Activated T-cell treated with anti-CD3 and anti-CD28 coated beads for 48 hours (primary cell): ENCODE results near the gene DPYSL5.

Experiments
- DNase-seq: peaks from one replicate; pipeline ENCODE4 v3.0.0-alpha.2; 2020; ENCODE audit warnings: low read depth

DPYSL5 gene

DNA sequence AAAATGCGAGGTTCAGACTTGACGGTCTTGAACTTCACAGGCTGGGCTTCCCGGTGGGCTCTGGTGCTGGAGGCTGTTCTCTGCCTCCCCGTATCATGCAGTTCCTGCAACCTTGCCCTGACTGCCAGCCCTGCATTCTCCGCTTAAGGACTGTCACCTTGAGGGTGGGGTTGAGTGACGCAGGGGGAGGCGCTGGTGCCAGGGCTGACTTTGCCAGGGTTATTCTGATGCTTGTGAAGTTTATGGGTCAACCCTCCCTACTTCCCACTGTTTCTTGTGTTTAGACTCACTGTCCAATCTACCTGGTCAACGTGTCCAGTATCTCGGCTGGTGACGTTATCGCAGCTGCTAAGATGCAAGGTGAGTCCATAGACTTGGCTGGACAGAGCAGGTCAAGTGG is 85.0 kb downstream of the DPYSL5 start:
- no peak for DNase-seq

GRCh38 chr2:26933431-26934334 is 85.8 kb downstream of the DPYSL5 start:
- no peak for DNase-seq

DNA sequence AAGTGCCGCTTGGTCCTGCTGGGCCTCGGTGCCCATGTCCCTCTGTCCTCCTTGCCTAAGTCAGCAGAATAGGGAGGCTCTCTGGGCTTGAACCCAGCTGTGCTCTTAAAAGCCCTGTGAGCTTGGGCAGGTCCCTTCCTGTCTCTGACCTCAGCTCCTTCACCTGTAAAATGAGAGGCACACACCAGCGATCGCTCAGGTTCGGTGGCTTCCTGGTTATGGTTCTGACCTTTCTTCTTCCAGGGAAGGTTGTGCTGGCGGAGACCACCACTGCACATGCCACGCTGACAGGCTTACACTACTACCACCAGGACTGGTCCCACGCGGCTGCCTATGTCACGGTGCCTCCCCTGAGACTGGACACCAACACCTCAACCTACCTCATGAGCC is 86.4 kb downstream of the DPYSL5 start:
- DNase-seq: no peak

GRCh38 chr2:26934985-26935384 is 87.1 kb downstream of the DPYSL5 start:
- no peak for DNase-seq

GRCh38 chr2:26936855-26937254 is 88.9 kb downstream of the DPYSL5 start:
- no peak for DNase-seq

- no peak for DNase-seq
Observed at GRCh38 chr2:26938399-26939118, 90.6 kb downstream of the DPYSL5 start.

DNA sequence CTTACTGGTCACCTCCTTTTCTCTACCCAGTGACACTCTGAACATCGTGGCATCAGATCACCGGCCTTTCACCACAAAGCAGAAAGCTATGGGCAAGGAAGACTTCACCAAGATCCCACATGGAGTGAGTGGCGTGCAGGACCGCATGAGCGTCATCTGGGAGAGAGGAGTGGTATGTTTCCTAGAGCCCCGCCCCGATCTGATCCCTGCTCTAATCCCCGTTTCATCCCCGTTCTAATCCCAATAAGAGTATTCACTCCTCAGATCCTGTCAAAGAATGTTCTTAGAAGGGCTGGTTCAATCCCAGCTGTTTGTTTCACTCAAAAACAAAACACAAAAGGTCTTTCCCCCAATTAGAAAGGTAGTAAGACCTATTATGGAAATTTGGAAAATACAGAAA is 92.1 kb downstream of the DPYSL5 start:
- no peak for DNase-seq

GRCh38 chr2:26941486-26941885 is 93.6 kb downstream of the DPYSL5 start:
- no peak for DNase-seq

GRCh38 chr2:26942543-26943295 is 94.8 kb downstream of the DPYSL5 start:
- peak; percentile 54 for DNase-seq

- no peak for DNase-seq
Observed at GRCh38 chr2:26945991-26946750, 98.2 kb downstream of the DPYSL5 start.

DNA sequence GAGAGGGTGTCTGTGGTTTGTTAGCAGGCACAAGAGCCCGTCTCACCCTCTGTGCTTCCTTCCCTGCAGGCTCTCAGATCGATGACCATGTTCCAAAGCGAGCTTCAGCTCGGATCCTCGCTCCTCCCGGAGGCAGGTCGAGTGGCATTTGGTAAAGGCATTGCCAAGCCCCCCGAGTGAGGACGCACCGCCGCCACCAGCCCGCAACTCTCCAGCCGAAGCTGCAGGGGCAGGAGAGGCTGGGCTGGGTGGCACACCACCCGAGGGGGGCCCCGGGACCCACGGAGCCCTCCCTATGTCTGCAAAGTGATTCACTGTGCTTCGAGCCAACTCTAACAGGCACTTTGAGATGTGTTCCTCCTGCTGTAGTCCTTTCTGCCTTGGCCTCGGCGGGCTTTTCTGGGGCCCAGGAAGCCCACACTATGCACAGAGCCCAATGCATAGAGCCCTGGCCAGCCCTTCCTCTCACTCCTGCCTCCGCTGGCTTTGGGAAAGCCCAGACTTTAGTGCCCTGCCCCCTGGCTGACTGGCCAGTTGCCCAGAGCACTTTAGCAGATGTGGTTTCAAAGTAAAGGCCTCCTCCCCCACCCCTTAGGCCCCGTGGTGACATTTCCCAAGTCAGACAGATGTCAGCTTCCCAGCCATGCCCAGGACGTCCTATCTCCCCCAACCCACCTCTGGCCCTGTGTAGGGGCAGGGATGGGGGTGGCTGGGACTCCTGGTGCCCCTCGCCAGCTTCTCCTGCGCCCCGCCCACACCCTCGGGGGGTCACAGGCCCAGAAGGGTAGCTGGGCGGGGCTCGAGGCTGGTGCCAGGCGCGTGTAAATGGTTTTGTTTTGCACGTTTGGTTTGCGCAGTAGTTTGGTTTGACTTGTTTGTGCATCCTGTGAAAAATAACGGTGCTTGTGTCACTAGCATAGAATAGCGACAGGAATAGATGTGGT is 99.2 kb downstream of the DPYSL5 start:
- no peak for DNase-seq

DNA sequence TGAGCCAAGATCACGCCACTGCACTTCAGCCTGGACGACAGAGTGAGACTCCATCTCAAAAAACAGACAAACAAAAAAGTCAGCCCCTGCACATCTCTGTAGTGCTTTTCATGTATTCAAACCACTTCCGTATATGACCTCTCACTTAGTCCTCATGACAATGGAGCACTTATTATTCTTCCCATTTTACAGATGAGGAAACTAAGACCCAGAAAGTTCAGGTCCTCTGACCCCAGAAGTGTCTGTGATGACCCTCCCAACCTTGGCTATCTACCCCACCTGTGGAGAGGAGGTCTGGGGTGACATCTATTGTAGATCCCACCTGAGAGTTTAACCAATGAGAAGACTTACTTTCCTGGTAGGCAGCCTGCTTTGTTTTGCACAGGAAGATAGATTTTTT is 100.9 kb downstream of the DPYSL5 start:
- no peak for DNase-seq

DNA sequence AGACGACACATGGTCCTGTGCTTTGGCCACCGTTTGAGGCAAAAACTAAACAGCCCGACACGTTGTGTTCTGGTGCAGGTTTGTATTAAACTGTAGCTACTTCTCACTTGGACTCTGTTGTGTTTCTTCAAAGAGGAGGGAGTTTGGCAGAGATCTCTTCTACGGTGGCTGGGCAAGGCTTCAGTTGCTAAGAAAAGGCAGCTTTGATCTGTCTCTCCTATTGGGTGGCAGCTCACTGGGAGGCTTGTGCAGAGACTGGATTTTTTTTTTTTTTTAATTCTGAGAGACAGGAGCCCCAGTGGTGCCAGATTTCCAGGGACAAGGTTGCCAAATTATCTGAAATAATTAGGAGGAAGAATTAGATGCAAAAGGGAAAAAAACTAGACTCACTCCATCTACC is 102.3 kb downstream of the DPYSL5 start:
- DNase-seq: no peak

GRCh38 chr2:26951236-26951635 is 103.3 kb downstream of the DPYSL5 start:
- no peak for DNase-seq

DNA sequence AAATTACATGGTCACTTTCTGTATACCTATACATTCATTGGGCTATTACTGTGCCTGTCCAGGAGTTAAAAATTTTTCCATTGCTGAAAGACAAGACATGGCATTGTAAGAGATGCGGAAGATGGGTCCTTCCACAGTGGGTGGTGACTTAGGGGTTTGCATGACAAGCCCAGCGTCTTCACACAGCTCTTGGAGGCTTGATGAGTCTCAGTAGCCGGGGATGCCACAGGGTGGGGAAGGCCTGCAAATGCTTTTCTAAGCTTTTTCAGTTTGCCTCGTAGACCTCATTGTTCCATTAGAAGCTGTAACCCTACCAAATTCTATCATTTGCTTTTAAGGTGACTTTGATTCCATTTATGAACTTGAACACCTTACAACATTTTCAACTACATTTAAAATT is 104.4 kb downstream of the DPYSL5 start:
- DNase-seq: no peak

DNA sequence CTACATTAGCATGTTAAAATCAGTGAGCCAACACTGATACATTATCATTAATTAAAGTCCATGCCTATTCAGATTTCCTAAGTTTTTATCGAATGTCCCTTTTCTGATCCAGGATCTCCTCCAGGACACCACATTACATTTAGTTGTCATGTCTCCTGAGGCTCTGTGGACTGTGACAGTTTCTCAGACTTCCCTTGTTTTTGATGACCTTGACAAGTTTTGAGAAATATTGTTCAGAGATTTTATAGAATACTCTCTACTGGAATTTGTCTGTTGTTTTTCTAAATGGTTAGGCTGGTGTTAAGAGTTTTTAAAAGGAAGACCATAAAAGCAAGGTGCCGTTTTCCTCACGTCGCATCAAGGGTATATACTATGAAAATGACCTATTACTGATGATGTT is 106.2 kb downstream of the DPYSL5 start:
- no peak for DNase-seq

- DNase-seq: no peak
Observed at GRCh38 chr2:26957041-26957440, 109.1 kb downstream of the DPYSL5 start.

GRCh38 chr2:26957534-26957933 is 109.6 kb downstream of the DPYSL5 start:
- no peak for DNase-seq

DNA sequence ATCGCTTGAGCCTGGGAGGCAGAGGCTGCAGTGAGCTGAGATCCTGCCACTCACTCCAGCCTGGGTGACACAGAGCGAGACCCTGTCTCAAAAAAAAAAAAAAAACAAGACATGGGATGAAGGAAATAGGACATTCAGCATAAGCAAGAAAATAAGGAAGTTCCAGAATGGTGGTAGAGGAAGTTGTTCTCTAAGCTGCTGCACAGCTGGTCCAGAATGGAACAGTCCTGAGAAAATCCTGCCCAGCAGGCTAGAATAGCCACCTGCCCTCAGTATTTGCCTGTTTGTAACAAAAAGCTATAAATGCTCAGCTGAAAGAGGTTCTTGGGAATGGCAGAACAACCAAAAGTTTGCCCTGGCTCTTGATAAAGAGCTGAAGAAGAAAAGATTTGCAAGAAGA is 111.4 kb downstream of the DPYSL5 start:
- no peak for DNase-seq

DNA sequence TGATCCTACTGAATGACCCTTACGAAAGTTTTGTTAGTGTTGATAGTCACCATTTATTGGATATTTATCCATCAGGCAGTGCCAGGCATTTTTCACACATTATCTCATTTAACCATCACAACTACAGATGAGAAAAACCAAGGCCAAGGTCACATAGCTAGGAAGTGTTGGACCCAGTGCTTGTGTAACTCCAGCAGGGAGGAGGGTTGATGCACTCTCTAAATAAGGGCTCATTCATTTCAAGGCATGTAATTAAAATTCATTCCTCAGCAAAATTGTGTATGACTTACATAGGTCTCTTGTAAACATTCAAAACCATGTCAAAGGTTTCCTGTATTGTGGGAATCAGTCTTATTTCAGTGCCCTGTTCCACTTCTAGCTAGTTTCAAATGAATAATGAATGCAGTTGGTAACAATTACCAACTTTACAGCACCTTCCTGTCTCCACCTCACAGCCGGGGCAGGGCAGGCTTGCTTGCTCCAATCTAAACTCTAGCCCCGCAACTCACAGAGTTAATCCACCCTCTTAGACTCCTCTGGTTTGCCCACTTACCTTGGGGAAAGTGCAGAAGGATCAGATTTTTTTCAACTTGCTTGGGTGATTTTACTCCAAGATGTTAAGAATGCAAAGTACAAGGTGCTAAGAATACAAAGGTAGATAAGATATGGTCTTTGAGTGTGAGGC is 116.7 kb downstream of the DPYSL5 start:
- no peak for DNase-seq
